Stomach (tissue), 9 donors: ENCODE results near the gene LIN28A. TPM values are rescaled to one million over a fixed set of nuclear protein-coding genes. Genes with fewer than 3 reads are reported as not detected.

Experiments
- DNase-seq, 2 donors: peaks; one replicate each; pipeline versions ENCODE4 v3.0.0 to v3.0.0-alpha.2; 2013 to 2019
- H3K27ac ChIP-seq, 5 donors: fragments of 200-600 bp in 4 of 5; sonication (generic) in 4 of 5; one replicate each; pipeline ENCODE4 v1.5.1; 2013 to 2019; ENCODE audit warnings: mild to moderate bottlenecking in 1 of 5, moderate library complexity in 1 of 5
- H3K27me3 ChIP-seq, 3 donors: fragments of 200-600 bp; sonication (generic); one replicate each; pipeline ENCODE4 v1.5.1; 2017 to 2019; ENCODE audit warnings: mixed run types in 1 of 3
- H3K36me3 ChIP-seq, 4 donors: fragments of 200-600 bp; sonication (generic); 1 replicate in 3 of 4; 2 replicates in 1 of 4; pipeline ENCODE4 v1.5.1; 2016 to 2019
- H3K4me1 ChIP-seq, 4 donors: fragments of 200-600 bp; sonication (generic); one replicate each; pipeline ENCODE4 v1.5.1; 2016 to 2019
- H3K4me3 ChIP-seq, 4 donors: fragments of 200-600 bp; sonication (generic) in 3 of 4; one replicate each; pipeline ENCODE4 v1.5.1; 2016 to 2019; ENCODE audit warnings: mild to moderate bottlenecking in 1 of 4
- H3K9me3 ChIP-seq, 4 donors: fragments of 200-600 bp; sonication (generic); one replicate each; pipeline ENCODE4 v1.5.1; 2016 to 2019
- CTCF ChIP-seq, 7 experiments: fragments of 450-650 bp in 4 of 7; fragments of 200-600 bp in 3 of 7; sonication (generic) in 3 of 7; IDR thresholded peaks; one replicate each; pipeline ENCODE4 v1.5.1; 2016 to 2019; ENCODE audit warnings: antibody characterized with exemption in 7 of 7, control low read depth in 2 of 7, mild to moderate bottlenecking in 1 of 7
- EP300 ChIP-seq: sonication (generic); formaldehyde crosslinking; IDR thresholded peaks from one replicate; pipeline ENCODE4 v1.6.1; 2017; ENCODE audit warnings: antibody characterized with exemption
- POLR2A ChIP-seq, 4 donors: fragments of 450-650 bp; IDR thresholded peaks; one replicate each; pipeline ENCODE4 v1.6.1; 2016; ENCODE audit warnings: antibody characterized with exemption in 4 of 4, control low read depth in 2 of 4, mild to moderate bottlenecking in 1 of 4, moderate library complexity in 1 of 4
- POLR2AphosphoS5 ChIP-seq, 3 donors: sonication (generic); formaldehyde crosslinking; IDR thresholded peaks; one replicate each; pipeline ENCODE4 v1.6.1; 2016; ENCODE audit warnings: antibody characterized with exemption in 3 of 3
- WGBS, 5 donors: extraction: QIAGEN DNeasy Blood & Tissue Kit in 3 of 5; methylation state at CpG; one replicate each; pipeline versions ENCODE4 v1.1.5 to v1.1.7; 2013 to 2018; 5-methylcytosine and 5-hydroxymethylcytosine counted together
- intact Hi-C: fragments of 100-400 bp; cut with DNase I; formaldehyde crosslinking; loops from one replicate; pipeline ENCODE4 v1.15.1; 2023; ENCODE audit warnings: low total_unique reads
- polyA plus RNA-seq, 3 donors: library from polyadenylated mRNA; stranded (reverse); fragments of 200-250 nt; gene quantifications; one replicate each; pipeline ENCODE4 v1.2.3, GENCODE V29; 2013
- total RNA-seq, 5 donors: library from RNA; depleted of rRNA; stranded (reverse); fragments of >200 nt; gene quantifications; one replicate each; pipeline versions ENCODE4 v1.1.0 to v1.2.3, GENCODE V29; 2014 to 2016
- donor health status: healthy with polysubstance abuse.
- donor health status: Bipolar disorder and iron deficiency.
- donor health status: healthy.

LIN28A gene
- total and polyA plus RNA-seq, 8 donors = not detected

GRCh38 chr1:26389604-26390247, 20.9 kb upstream of the LIN28A start:
- Histone ChIP-seq H3K4me3 (no peak overlapping the region), H3K9me3 (no peaks in the 10 kb centered on the region), H3K27ac (no peak overlapping the region), H3K36me3 (no peaks in the 10 kb centered on the region), H3K4me1 (no peaks in the 10 kb centered on the region), H3K27me3 (peaks cover 0 to 37% (median 0%) of the 10 kb centered on the region in 3 donors)
- TF ChIP-seq CTCF (IDR thresholded peaks at IDR 0.05) (no peak), POLR2AphosphoS5 (IDR thresholded peaks at IDR 0.05) (no peak), POLR2A (IDR thresholded peaks at IDR 0.05) (no peak), EP300 (no peak)
- no peak for DNase-seq
- intact Hi-C loops = no loop called here
- 71 to 79% (median 75%) methylated on average over 4 of the region's 4 CpGs for WGBS, 5 donors

- peak in 1 of 2 donors; percentile 46 for DNase-seq
These were observed 19.2 kb upstream of the LIN28A start for GRCh38 chr1:26391450-26391849.

GRCh38 chr1:26395754-26396153, 14.9 kb upstream of the LIN28A start:
- H3K27ac ChIP-seq = no peak overlapping the region
- H3K9me3 ChIP-seq = no peaks in the 10 kb centered on the region
- TF ChIP-seq POLR2A (IDR thresholded peaks at IDR 0.05) = no peak
- TF ChIP-seq POLR2AphosphoS5 (IDR thresholded peaks at IDR 0.05) = no peak
- no peak for TF ChIP-seq CTCF (IDR thresholded peaks at IDR 0.05)
- TF ChIP-seq EP300 = no peak
- H3K27me3 ChIP-seq = peaks cover 0 to 13% (median 0%) of the 10 kb centered on the region in 3 donors
- 77 to 88% (median 83%) methylated on average over 8 of the region's 8 CpGs for WGBS, 5 donors
- DNase-seq = no peak
- no peaks in the 10 kb centered on the region for H3K36me3 ChIP-seq
- intact Hi-C loops = no loop called here
- H3K4me1 ChIP-seq = no peaks in the 10 kb centered on the region
- no peak overlapping the region for H3K4me3 ChIP-seq

More at GRCh38 chr1:26391450-26391849, 19.2 kb upstream of the LIN28A start:
- TF ChIP-seq POLR2A (IDR thresholded peaks at IDR 0.05) (no peak), CTCF (IDR thresholded peaks at IDR 0.05) (peak in 1 of 7 experiments; percentile 7), POLR2AphosphoS5 (IDR thresholded peaks at IDR 0.05) (no peak)
- Histone ChIP-seq H3K4me1 (no peaks in the 10 kb centered on the region), H3K9me3 (no peaks in the 10 kb centered on the region), H3K36me3 (no peaks in the 10 kb centered on the region), H3K27me3 (peaks cover 0 to 32% (median 0%) of the 10 kb centered on the region in 3 donors), H3K4me3 (no peak overlapping the region), H3K27ac (no peak overlapping the region)
- intact Hi-C loops = no loop called here
- WGBS, 5 donors = 6 to 18% (median 8%) methylated on average over 3 of the region's 3 CpGs

GRCh38 chr1:26399034-26399433, 11.6 kb upstream of the LIN28A start:
- Histone ChIP-seq H3K4me1 (no peaks in the 10 kb centered on the region), H3K4me3 (no peak overlapping the region), H3K27ac (no peak overlapping the region), H3K9me3 (no peaks in the 10 kb centered on the region), H3K36me3 (no peaks in the 10 kb centered on the region), H3K27me3 (peaks cover 0 to 32% (median 0%) of the 10 kb centered on the region in 3 donors)
- WGBS, 5 donors = 74 to 90% (median 80%) methylated on average over 3 of the region's 3 CpGs
- TF ChIP-seq POLR2AphosphoS5 (IDR thresholded peaks at IDR 0.05) = no peak
- TF ChIP-seq POLR2A (IDR thresholded peaks at IDR 0.05) = no peak
- no peak for TF ChIP-seq EP300
- TF ChIP-seq CTCF (IDR thresholded peaks at IDR 0.05) = no peak
- intact Hi-C loops = no loop called here
- no peak for DNase-seq
